GM21515 (cell line): Measurements from ENCODE around the gene NANOS1.

Experiments used
- ATAC-seq: cut with Tn5 transposase; IDR thresholded peaks from one replicate; pipeline ENCODE4 v1.9.1; 2021; ENCODE audit not compliant: unreplicated experiment

Gene NANOS1

DNA sequence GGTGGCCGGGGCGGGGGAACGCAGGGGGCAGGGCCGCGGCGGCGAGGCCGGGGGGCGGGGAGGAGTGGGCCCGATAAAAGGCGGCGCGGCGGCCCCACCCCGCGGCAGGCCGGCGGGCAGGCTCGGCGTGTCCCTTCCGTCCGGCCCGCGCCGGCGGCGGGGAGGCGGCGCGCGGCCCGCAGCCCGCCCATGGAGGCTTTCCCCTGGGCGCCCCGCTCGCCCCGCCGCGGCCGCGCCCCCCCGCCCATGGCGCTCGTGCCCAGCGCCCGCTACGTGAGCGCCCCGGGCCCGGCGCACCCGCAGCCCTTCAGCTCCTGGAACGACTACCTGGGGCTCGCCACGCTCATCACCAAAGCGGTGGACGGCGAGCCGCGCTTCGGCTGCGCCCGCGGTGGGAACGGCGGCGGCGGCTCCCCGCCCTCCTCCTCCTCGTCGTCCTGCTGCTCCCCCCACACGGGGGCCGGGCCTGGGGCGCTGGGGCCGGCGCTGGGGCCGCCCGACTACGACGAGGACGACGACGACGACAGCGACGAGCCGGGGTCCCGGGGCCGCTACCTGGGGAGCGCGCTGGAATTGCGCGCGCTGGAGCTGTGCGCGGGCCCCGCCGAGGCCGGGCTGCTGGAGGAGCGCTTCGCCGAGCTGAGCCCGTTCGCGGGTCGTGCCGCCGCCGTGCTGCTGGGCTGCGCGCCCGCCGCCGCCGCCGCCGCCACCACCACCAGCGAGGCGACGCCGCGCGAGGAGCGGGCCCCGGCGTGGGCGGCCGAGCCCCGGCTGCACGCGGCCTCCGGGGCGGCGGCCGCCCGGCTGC, at the start of gene NANOS1:
Gene NANOS1, plus strand, starts transcription at position 102 of the 808 bp plus-strand sequence. Its CDS starts 88 bp downstream, at position 190.
- peak; percentile 25 for ATAC-seq

- no peak for ATAC-seq
These were observed 49.2 kb upstream of the NANOS1 start for GRCh38 chr10:118980135-118980865.

DNA sequence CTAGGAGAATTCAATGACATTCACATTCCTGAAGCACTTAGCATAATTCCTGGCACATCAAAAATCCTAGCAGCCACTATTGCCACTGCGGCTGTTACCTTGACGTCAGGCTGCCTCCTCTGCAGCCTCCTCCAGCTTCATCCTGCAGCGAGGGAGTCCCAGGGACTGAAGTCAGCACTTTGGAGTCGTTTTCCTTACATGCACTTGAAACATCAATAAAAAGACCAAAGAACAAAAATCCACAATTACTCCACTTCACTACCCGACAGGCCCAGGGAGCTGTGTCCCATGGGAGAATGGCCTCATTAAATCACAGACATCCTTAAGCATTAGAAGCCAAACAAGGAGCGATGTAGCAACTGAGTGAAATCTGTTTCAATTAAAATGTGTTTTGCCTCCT, 48.6 kb upstream of the NANOS1 start:
- ATAC-seq, result no peak

DNA sequence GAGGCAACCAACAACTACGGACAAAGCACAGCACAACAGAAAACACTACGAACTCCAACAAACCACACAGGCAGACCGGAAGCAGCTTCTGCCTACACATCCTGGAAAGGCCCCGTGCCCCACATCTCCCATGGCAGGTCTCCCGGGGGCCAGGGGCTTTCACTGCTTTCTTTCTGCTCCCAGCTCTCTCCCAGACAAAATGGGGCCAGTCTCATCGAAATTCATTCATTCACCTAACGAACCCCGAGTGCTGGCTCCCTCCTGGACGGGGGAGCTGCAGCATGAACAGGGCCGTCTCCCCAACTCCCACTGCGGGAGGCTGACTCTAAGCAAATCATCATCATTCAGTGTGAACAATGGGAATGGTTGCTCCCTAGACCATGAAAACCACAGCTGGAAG, 47.6 kb upstream of the NANOS1 start:
- ATAC-seq, result no peak

- ATAC-seq, result no peak
These were observed 47.1 kb upstream of the NANOS1 start for GRCh38 chr10:118982366-118982765.

DNA sequence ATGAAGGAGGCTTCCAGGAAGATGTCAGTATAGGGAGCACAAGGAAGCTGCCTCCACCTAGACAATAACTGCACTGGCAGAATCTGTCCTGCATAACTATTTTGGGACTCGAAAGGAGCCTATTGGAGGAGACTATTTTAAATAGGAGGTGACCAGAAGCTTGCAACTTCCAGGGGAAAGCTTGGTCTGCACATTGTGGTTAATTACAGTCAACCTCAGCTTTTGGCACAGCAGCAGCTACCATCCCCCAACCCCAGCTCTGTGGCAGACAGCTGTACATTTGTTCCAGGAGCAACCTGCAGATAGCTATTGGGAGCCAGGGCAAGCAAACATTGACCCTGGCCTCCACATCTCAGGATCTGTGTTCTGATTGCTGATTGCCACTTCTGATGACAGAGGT, 46.3 kb upstream of the NANOS1 start:
- no peak for ATAC-seq

DNA sequence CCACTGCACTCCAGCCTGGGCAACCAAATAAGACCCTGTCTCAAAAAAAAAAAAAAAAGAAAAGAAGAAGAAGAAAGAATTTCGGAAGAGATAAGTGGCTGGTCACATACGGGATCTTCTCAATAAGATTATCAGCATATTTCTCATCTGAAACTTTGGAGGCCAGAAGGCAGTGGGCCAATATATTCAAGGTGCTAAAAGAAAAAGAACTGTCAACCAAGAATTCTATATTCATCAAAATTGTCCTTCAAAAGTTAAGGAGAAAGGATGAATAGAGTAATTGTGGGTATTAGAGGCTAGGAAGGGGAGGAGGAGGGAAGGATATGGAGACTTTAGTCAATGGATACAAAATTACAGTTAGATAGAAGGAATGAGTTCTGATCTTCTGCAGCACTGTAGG, 43.9 kb upstream of the NANOS1 start:
- no peak for ATAC-seq

DNA sequence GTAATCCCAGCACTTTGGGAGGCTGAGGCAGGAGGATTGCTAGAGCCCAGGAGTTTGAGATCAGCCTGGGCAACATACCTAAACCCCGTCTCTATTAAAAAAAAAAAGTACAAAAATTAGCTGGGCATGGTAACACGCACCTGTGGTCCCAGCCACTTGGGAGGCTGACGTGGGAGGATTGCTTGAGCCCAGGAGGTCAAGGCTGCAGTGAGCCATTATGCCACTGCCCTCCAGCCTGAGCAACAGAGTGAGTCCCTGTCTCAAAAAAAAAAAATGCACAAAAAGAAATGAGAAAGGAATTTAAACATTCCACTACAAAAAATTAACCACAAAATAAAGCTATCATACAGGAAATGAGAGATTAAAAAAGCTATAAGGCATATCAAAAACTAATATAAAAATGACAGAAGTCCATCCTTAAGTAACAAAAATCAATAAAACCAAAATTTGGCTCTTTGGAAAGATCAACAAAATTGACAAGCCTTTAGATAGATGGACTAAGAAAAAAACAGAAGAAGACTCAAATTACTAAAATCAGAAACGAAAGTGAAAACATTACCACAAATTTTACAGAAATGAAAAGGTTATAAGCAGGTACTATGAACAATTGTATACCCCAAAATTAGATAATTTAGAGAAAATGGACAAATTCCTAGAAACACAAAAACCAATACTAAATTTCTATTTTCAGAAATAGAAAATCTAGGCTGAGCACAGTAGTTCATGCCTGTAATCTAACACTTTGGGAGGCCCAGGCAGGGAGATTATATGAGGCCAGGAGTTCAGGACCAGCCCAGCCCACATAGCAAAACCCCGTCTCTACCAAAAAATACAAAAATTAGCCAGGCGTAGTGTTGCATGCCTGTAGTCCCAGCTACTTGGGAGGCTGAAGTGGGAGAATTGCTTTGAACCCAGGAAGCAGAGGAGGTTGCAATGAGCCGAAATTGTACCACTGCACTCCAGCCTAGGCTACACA, 42.4 kb upstream of the NANOS1 start:
- ATAC-seq, result peak; percentile 78

DNA sequence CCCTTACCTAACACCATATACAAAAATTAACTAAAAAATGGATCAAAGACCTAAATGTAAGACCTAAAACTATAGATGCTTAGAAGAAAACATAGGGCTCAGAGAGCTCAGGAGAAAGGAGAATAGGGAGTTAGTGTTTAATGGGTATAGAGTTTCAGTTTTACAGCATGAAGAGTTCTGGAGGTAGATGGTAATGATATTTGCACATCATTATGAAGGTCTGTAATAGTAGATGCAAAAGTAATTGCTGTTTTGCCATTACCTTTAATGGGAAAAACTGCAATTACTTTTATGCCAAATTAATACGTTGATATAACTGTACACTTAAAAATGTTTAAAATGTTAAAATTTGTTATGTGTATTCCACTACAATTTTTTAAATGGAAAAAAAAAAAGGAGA, 39.2 kb upstream of the NANOS1 start:
- ATAC-seq, result no peak

- no peak for ATAC-seq
These were observed 37.0 kb upstream of the NANOS1 start for GRCh38 chr10:118992496-118992895.

DNA sequence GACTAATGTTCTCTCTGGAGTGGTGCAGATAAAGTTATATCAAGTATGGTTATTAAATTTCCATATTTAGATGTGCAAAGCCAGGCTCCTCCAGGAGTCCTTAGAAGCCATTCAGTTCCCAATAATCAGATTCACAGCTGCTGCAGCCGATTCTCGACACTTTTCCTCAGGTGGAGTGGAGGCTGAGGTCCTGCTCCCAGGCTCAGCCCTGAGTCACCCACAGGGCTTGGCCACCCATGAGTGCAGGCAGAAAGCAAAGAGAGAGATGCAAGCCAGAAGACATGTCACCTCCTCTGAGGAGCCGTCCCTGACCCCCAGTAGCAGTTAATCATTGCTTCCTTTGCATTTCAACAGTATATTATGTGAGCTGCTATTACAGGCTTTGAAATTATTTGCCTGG, 36.3 kb upstream of the NANOS1 start:
- ATAC-seq, result no peak

DNA sequence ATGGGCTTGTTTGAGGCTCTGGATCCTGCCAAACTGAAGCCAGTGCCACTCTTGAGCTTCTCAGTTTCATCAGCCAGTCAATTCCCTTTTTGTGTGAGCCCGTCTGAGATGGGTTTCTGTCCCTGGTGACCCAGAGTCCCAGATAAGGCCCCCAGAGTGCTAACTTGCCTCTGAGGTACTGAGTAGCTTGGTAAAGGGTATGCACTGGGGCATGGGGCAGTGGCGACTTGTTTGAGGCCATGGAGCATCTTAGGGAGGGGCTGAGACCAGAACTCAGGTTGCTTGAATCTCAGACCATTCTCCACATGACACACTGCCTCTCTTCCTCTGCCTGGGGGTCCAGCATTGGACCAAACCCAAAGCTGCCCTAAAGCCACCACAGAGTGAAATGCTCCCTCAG, 35.2 kb upstream of the NANOS1 start:
- ATAC-seq, result no peak

- ATAC-seq, result no peak
These were observed 33.8 kb upstream of the NANOS1 start for GRCh38 chr10:118995739-118996138.

- ATAC-seq, result no peak
These were observed 32.1 kb upstream of the NANOS1 start for GRCh38 chr10:118997379-118997778.

DNA sequence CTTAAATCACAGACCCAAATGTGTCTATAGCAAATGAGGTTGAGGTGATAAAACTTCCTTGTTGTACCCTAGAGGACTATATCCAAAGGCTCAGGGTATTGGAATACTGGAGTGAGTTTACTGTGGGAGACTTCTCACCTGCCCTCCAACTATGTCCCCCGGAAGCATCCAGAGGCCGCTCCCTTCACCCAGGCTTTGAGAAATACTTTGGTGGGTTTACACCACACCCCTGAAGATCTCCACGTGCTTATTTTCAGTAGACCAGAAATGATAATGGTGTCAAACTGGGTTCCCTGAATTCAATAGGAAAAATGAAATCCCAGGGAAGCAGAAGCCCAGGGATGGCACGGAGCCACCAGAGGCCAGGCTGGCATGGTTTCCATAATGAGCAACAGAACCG, 31.3 kb upstream of the NANOS1 start:
- ATAC-seq, result no peak

- no peak for ATAC-seq
These were observed 27.6 kb upstream of the NANOS1 start for GRCh38 chr10:119001717-119002500.

GRCh38 chr10:119003572-119004289, 25.8 kb upstream of the NANOS1 start:
- ATAC-seq, result no peak

- no peak for ATAC-seq
These were observed 24.0 kb upstream of the NANOS1 start for GRCh38 chr10:119005362-119006043.
